Spinal cord (tissue), 10 donors: ENCODE results near the gene ABCB6. TPM values are rescaled to one million over a fixed set of nuclear protein-coding genes. Genes with fewer than 3 reads are reported as not detected.

ENCODE experiments used
- DNase-seq, 6 donors: peaks; one replicate each; pipeline versions ENCODE4 v3.0.0 to v3.0.0-alpha.2; 2013 to 2015; ENCODE audit warnings: low spot score in 6 of 6, low read depth in 4 of 6
- H3K27ac ChIP-seq: one replicate; pipeline ENCODE4 v1.5.1; 2013; ENCODE audit warnings: low read depth, low read length, control low read depth
- H3K27me3 ChIP-seq: one replicate; pipeline ENCODE4 v1.6.1; 2013; ENCODE audit warnings: low read length; ENCODE audit not compliant: control insufficient read depth, insufficient read depth
- H3K36me3 ChIP-seq: one replicate; pipeline ENCODE4 v1.6.1; 2013; ENCODE audit warnings: low read length; ENCODE audit not compliant: control insufficient read depth, insufficient read depth
- H3K4me1 ChIP-seq: one replicate; pipeline ENCODE4 v1.6.1; 2013; ENCODE audit warnings: low read length; ENCODE audit not compliant: control insufficient read depth, insufficient read depth
- H3K4me3 ChIP-seq: one replicate; pipeline ENCODE4 v1.5.1; 2013; ENCODE audit warnings: low read depth, low read length, control low read depth
- H3K9me3 ChIP-seq: one replicate; pipeline ENCODE4 v1.6.1; 2013; ENCODE audit warnings: low read length; ENCODE audit not compliant: control insufficient read depth, insufficient read depth
- WGBS: methylation state at CpG from one replicate; pipeline ENCODE4 v1.1.5; 2013; ENCODE audit warnings: missing lambda C conversion rate; ENCODE audit not compliant: insufficient coverage; 5-methylcytosine and 5-hydroxymethylcytosine counted together
- polyA plus RNA-seq, 2 donors: library from polyadenylated mRNA; unstranded; fragments of 120-200 nt; gene quantifications; one replicate each; pipeline ENCODE4 v1.2.1, GENCODE V29; 2013; ENCODE audit not compliant: insufficient read length in 2 of 2
- total RNA-seq, 2 donors: library from RNA; depleted of rRNA in 1 of 2; stranded (reverse); fragments of 120-200 nt in 1 of 2; fragments of >200 nt in 1 of 2; gene quantifications; one replicate each; pipeline versions ENCODE4 v1.2.3 to v1.2.4, GENCODE V29; 2013 to 2014
- donor health status: healthy.

ABCB6 gene
- total and polyA plus RNA-seq, 4 donors = 39.7 to 78.8 (median 53.9) TPM

- Histone ChIP-seq H3K9me3 (no peaks in the 10 kb centered on the region), H3K27ac (peak overlapping the region; percentile 98), H3K4me3 (peak overlapping the region; percentile 89), H3K27me3 (no peaks in the 10 kb centered on the region), H3K4me1 (peaks cover 10% of the 10 kb centered on the region), H3K36me3 (no peaks in the 10 kb centered on the region)
- WGBS = 63% methylated on average over 3 of the region's 4 CpGs
- DNase-seq = no peak
These were observed 57.7 kb downstream of the ABCB6 start for GRCh38 chr2:219161097-219161496.

- DNase-seq = peak; percentile 78 to 98 (median 84)
- H3K27me3 ChIP-seq = no peaks in the 10 kb centered on the region
- peak within 1 kb of the TSS; percentile 98 for H3K27ac ChIP-seq
- no peaks in the 10 kb centered on the region for H3K9me3 ChIP-seq
- 0% methylated on average over 63 of the region's 70 CpGs for WGBS
- H3K36me3 ChIP-seq = peaks cover 2% of the 10 kb centered on the region
- peak within 1 kb of the TSS; percentile 89 for H3K4me3 ChIP-seq
- H3K4me1 ChIP-seq = peaks cover 10% of the 10 kb centered on the region
These were observed 58.4 kb downstream of the ABCB6 start, which contains the start of gene NHEJ1 for GRCh38 chr2:219160186-219161017. TSS of gene NHEJ1 (minus strand) at chr2:219160815. CDS start at chr2:219158362, 2,453 bp downstream.

Other genes with a start within 250 kb of the ABCB6 start
- gene FEV, start 233.8 kb downstream of the ABCB6 start, total RNA-seq = not detected
- gene FEV, start 233.8 kb downstream of the ABCB6 start, polyA plus RNA-seq = under 1 TPM; 0.11 to 0.14 TPM
- not detected for gene CRYBA2, start 225.5 kb downstream of the ABCB6 start, total RNA-seq
- gene CRYBA2, start 225.5 kb downstream of the ABCB6 start, polyA plus RNA-seq = under 1 TPM; 0.63 to 0.76 TPM
- gene CFAP65, start 177.4 kb downstream of the ABCB6 start, total RNA-seq = 1 to 10 TPM in 1 of 2 donors, under 1 TPM in 1; 0.79 to 4.8 TPM
- 1 to 10 TPM; 5.3 to 9.0 TPM for gene CFAP65, start 177.4 kb downstream of the ABCB6 start, polyA plus RNA-seq
- gene IHH, start 158.0 kb downstream of the ABCB6 start, total RNA-seq = under 1 TPM; 0.28 to 0.30 TPM
- under 1 TPM; 0.39 to 0.59 TPM for gene IHH, start 158.0 kb downstream of the ABCB6 start, polyA plus RNA-seq
- 10 to 100 TPM; 11.4 to 12.7 TPM for gene NHEJ1, start 58.1 kb downstream of the ABCB6 start, total RNA-seq
- 10 to 100 TPM in 1 of 2 donors, 1 to 10 TPM in 1; 9.8 to 10.9 TPM for gene NHEJ1, start 58.1 kb downstream of the ABCB6 start, polyA plus RNA-seq
- 1 to 10 TPM in 1 of 2 donors, under 1 TPM in 1; 0.69 to 1.7 TPM for gene SLC23A3, start 48.9 kb downstream of the ABCB6 start, total RNA-seq
- gene SLC23A3, start 48.9 kb downstream of the ABCB6 start, polyA plus RNA-seq = 1 to 10 TPM in 1 of 2 donors, under 1 TPM in 1; 0.17 to 2.4 TPM
- 10 to 100 TPM; 27.5 to 37.8 TPM for gene CNPPD1, start 42.0 kb downstream of the ABCB6 start, total RNA-seq
- gene CNPPD1, start 42.0 kb downstream of the ABCB6 start, polyA plus RNA-seq = 10 to 100 TPM; 53.7 to 57.5 TPM
- 10 to 100 TPM; 64.6 to 78.6 TPM for gene RETREG2, start 40.7 kb downstream of the ABCB6 start, total RNA-seq
- gene RETREG2, start 40.7 kb downstream of the ABCB6 start, polyA plus RNA-seq = 100 to 1,000 TPM; 170 to 188 TPM
- gene ZFAND2B, start 12.2 kb downstream of the ABCB6 start, total RNA-seq = 10 to 100 TPM; 14.5 to 40.5 TPM
- gene ZFAND2B, start 12.2 kb downstream of the ABCB6 start, polyA plus RNA-seq = 10 to 100 TPM; 37.2 to 46.4 TPM
- gene ATG9A, start 10.7 kb upstream of the ABCB6 start, total RNA-seq = 10 to 100 TPM; 26.2 to 45.9 TPM
- gene ATG9A, start 10.7 kb upstream of the ABCB6 start, polyA plus RNA-seq = 10 to 100 TPM; 56.0 to 59.8 TPM
- 10 to 100 TPM; 29.2 to 53.6 TPM for gene ANKZF1, start 10.8 kb upstream of the ABCB6 start, total RNA-seq
- gene ANKZF1, start 10.8 kb upstream of the ABCB6 start, polyA plus RNA-seq = 10 to 100 TPM; 44.0 to 74.2 TPM
- 10 to 100 TPM in 1 of 2 donors, 1 to 10 TPM in 1; 9.4 to 22.1 TPM for gene GLB1L, start 26.5 kb upstream of the ABCB6 start, total RNA-seq
- 10 to 100 TPM; 11.4 to 12.0 TPM for gene GLB1L, start 26.5 kb upstream of the ABCB6 start, polyA plus RNA-seq
- gene STK16, start 26.5 kb upstream of the ABCB6 start, total RNA-seq = 10 to 100 TPM; 16.4 to 25.0 TPM
- gene STK16, start 26.5 kb upstream of the ABCB6 start, polyA plus RNA-seq = 10 to 100 TPM; 36.3 to 38.7 TPM
- gene TUBA4B, start 34.3 kb upstream of the ABCB6 start, total RNA-seq = 1 to 10 TPM in 1 of 2 donors, not detected in 1; 1.5 TPM
- under 1 TPM; 0.38 to 0.39 TPM for gene TUBA4B, start 34.3 kb upstream of the ABCB6 start, polyA plus RNA-seq
- 10 to 100 TPM; 14.3 to 43.9 TPM for gene TUBA4A, start 35.0 kb upstream of the ABCB6 start, total RNA-seq
- 10 to 100 TPM; 73.6 to 84.9 TPM for gene TUBA4A, start 35.0 kb upstream of the ABCB6 start, polyA plus RNA-seq
- gene DNAJB2, start 60.4 kb upstream of the ABCB6 start, total RNA-seq = 100 to 1,000 TPM in 1 of 2 donors, 10 to 100 TPM in 1; 81.5 to 101 TPM
- 100 to 1,000 TPM; 163 to 186 TPM for gene DNAJB2, start 60.4 kb upstream of the ABCB6 start, polyA plus RNA-seq
- 10 to 100 TPM; 12.6 to 67.3 TPM for gene PTPRN, start 90.4 kb upstream of the ABCB6 start, total RNA-seq
- 10 to 100 TPM; 72.2 to 88.1 TPM for gene PTPRN, start 90.4 kb upstream of the ABCB6 start, polyA plus RNA-seq
- gene RESP18, start 113.8 kb upstream of the ABCB6 start, total RNA-seq = 1 to 10 TPM; 1.1 to 2.8 TPM
- gene RESP18, start 113.8 kb upstream of the ABCB6 start, polyA plus RNA-seq = 1 to 10 TPM; 6.6 to 7.0 TPM
- gene DNPEP, start 169.0 kb upstream of the ABCB6 start, total RNA-seq = 10 to 100 TPM; 25.6 to 40.8 TPM
- 10 to 100 TPM; 40.2 to 57.2 TPM for gene DNPEP, start 169.0 kb upstream of the ABCB6 start, polyA plus RNA-seq
- gene DES, start 199.4 kb upstream of the ABCB6 start, total RNA-seq = 1 to 10 TPM; 4.8 to 5.5 TPM
- 1 to 10 TPM; 3.5 to 8.8 TPM for gene DES, start 199.4 kb upstream of the ABCB6 start, polyA plus RNA-seq
- gene SPEG, start 215.9 kb upstream of the ABCB6 start, total RNA-seq = 10 to 100 TPM; 12.2 to 20.8 TPM
- 10 to 100 TPM; 71.1 to 84.2 TPM for gene SPEG, start 215.9 kb upstream of the ABCB6 start, polyA plus RNA-seq